GM12865 (cell line): Measurements from ENCODE around the gene LUZP2.

ENCODE experiments used
- DNase-seq: peaks from one replicate; pipeline ENCODE4 v3.0.0; 2010; ENCODE audit warnings: low read depth
- H3K4me3 ChIP-seq: 2 replicates; pipeline ENCODE4 v1.5.1; 2011; ENCODE audit warnings: mild to moderate bottlenecking, low read depth, low read length, control low read depth
- CTCF ChIP-seq: IDR thresholded peaks from 2 replicates; pipeline ENCODE4 v1.5.1; 2011; ENCODE audit warnings: low read length, control low read depth, low read depth, inconsistent platforms; ENCODE audit not compliant: insufficient read depth; ENCODE audit errors: missing control alignments

The LUZP2 gene

GRCh38 chr11:24585192-24585591, 88.3 kb downstream of the LUZP2 start:
- TF ChIP-seq CTCF, result no peak
- no peak overlapping the region for H3K4me3 ChIP-seq

GRCh38 chr11:24587635-24588034, 90.8 kb downstream of the LUZP2 start:
- no peak for TF ChIP-seq CTCF
- no peak for DNase-seq
- H3K4me3 ChIP-seq, result no peak overlapping the region

More at GRCh38 chr11:24585192-24585591, 88.3 kb downstream of the LUZP2 start:
- DNase-seq, result no peak

GRCh38 chr11:24588081-24588480, 91.2 kb downstream of the LUZP2 start:
- no peak for TF ChIP-seq CTCF
- no peak for DNase-seq

GRCh38 chr11:24589064-24589463, 92.2 kb downstream of the LUZP2 start:
- DNase-seq, result no peak
- H3K4me3 ChIP-seq, result no peak overlapping the region
- no peak for TF ChIP-seq CTCF

More at GRCh38 chr11:24588081-24588480, 91.2 kb downstream of the LUZP2 start:
- H3K4me3 ChIP-seq, result no peak overlapping the region

- no peak for TF ChIP-seq CTCF
- no peak overlapping the region for H3K4me3 ChIP-seq
- DNase-seq, result no peak
These were observed 94.4 kb downstream of the LUZP2 start for GRCh38 chr11:24591283-24591682.

GRCh38 chr11:24592360-24592759, 95.5 kb downstream of the LUZP2 start:
- TF ChIP-seq CTCF, result no peak
- H3K4me3 ChIP-seq, result no peak overlapping the region
- DNase-seq, result no peak

GRCh38 chr11:24593332-24593731, 96.5 kb downstream of the LUZP2 start:
- no peak for TF ChIP-seq CTCF
- no peak for DNase-seq
- no peak overlapping the region for H3K4me3 ChIP-seq
